HG03280 (cell line): ENCODE measurements around the gene RNF180.
"Not testable (repeated sequence)": the region's sequence is repeated elsewhere in the genome, so short reads cannot be mapped to it uniquely, and the experiment has no call there.

Source experiments
- ATAC-seq: cut with Tn5 transposase; IDR thresholded peaks from one replicate; pipeline ENCODE4 v1.9.1; 2021; ENCODE audit warnings: mild to moderate bottlenecking, moderate library complexity; ENCODE audit not compliant: unreplicated experiment

Gene RNF180

DNA sequence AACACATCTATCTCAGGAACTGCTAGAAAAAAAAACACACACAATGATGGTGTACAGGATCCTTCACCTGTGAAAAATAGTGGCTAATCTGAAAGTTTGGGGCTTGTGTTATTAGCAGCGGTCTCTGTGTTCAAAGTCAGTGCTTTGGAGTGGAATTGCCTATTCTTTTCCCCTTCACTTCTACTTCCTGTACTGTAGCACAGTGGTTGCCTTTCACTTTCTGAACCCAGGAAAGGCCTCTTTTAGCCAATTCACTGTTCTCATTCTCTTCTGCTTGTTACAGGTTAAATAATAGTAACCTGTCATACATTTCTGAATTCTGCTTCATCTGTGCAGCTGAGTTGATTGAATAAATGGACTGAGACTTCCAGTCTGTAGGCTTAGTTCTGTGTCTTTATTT lies 178.9 kb downstream of the RNF180 start:
- ATAC-seq, result no peak

DNA sequence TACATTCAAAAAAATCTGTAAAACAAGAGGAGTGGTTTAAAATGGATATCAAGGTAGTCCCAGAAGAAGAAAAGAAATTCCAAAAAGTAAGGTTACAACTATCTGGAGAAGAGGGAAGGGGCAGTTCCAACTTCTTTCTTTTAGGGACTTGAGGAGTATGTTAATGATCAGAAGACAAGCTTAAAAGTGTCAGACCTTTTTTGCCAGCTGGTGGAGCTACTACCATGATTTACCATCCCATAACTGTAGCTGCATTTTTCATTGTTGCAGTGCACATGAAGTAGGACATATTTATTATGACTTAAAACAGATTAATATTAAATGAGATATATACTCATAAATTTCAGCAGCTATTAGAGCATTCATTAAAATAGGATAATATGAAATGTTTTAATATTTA lies 181.7 kb downstream of the RNF180 start:
- ATAC-seq, result no peak

DNA sequence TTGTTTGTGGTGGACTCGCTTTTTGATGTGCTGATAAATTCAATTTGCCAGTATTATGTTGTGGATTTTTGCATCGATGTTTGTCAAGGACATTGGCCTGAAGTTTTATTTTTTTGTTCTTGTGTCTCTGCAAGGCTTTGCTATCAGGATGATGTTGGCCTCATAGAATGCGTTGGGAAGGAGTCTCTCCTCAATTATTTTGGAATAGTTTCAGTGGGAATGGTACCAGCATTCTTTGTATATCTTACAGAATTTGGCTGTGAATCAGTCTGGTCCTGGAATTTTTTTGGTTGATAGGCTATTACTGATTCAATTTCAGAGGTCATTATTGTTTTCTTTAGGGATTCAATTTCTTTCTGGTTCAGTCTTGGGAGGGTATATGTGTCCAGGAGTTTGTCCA lies 198.8 kb downstream of the RNF180 start:
- ATAC-seq, result no peak

DNA sequence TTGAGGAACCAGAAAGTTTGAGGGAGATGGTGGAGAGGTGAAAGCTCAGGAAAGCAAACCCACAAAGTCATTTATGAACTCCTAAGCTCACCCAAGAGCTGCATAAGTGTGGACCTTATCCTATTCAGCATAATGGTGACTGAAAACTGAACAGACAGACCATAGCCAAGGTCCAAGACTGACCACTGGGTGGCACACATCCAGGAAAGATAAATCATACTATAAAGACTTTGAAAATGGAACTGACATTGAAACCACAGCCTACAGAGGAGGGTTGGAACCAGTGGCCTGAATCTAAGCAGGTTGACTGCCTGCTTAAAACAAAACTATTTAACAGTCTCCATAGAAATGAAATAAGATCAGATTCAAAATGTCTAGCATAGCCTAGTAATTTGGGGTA lies 219.1 kb downstream of the RNF180 start:
- ATAC-seq, result peak; percentile 88

DNA sequence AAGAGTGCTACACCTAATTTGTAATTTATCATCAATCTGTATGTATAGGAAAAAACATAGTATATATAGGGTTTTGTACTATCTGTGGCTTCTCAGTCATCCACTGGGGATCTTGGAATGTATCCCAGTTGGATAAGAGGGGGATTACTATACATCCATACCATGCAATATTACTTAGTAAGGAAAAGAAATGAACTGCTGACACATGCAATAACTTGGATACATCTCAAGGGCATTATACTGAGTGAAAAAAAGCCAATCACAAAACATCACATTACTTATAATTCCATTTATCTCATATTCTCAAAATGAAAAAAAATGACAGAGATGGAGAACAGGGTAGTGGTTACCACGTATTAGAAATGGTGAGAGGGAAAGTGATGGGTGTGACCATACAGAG lies 231.9 kb downstream of the RNF180 start:
- ATAC-seq, result no peak

DNA sequence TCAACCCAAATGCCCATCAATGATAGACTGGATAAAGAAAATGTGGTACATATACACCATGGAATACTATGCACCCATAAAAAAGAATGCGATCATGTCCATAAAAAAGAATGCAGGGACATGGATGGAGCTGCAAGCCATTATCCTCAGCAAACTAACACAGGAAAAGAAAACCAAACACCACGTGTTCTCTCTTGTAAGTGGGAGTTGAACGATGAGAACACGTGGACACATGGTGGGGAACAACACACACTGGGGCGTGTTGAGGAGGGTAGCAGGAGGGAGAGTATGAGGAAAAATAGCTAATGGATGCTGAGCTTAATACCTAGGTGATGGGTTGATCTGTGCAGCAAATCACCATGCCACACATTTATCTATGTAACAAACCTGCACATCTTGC lies 233.1 kb downstream of the RNF180 start:
- not testable (repeated sequence) for ATAC-seq

DNA sequence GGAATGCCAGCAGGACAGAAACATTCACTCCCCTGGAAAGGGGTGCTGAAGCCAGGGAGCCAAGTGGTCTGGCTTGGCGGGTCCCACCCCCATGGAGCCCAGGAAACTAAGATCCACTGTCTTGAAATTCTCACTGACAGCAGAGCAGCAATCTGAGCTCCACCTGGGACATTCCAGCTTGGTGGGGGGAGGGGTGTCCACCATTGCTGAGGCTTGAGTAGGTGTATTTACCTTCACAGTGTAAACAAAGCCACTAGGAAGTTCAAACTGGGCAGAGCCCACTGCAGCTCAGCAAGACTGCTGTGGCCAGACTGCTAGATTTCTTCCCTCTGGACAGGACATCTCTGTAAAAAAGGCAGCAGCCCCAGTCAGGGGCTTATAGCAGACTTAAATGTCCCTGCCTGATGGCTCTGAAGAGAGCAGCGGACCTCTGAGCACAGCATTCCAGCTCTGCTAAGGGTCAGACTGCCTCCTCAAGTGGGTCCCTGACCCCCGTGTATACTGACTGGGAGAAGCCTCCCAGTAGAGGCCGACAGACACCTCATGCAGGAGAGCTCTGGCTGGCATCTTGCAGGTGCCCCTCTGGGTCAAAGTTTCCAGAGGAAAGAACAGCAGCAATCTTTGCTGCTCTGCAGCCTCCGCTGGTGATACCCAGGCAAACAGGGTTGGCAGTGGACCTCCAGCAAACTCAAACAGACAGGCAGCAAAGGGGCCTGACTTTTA lies 241.6 kb downstream of the RNF180 start:
- not testable (repeated sequence) for ATAC-seq

DNA sequence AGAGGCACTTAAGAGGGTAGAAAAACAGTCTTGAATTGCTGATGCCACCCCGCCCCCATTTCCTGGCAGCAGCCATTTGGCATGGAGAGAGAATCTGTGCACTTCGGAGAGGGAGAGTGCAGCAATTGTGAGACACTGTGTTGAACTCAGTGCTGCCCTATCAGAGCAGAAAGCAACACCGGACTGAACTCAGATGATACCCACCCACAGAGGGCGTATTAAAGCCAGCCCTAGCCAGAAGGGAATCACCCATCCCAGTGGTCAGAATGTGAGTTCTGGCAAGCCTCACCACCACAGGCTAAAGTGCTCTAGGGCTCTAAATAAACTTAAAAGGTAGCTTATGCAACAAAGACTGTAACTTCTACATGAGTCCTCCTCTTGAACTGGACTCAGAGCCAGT lies 251.7 kb downstream of the RNF180 start:
- no peak for ATAC-seq

DNA sequence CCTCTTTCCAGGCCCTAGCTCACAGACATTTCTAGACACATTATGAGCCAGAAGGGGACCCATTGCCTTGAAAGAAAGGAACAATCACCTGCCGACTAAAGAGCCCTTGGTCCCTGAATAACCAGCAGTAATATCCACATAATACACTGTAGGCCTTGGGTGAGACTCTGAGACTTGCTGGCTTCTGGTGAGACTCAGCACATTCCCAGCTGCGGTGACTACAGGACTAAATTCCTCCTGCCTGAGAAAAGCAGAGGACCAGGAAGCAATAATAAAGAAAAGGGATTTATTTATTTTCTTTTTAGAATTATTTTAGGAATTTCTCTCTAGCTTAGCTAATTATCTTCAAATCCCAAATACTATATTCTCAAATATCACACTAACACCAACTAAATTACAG lies 252.4 kb downstream of the RNF180 start:
- no peak for ATAC-seq
